SKM-1 (cell line): ENCODE results near the gene SLC2A6.

Source experiments
- DNase-seq: peaks from one replicate; lab custom pipeline; 2025; ENCODE audit not compliant: unreplicated experiment; lab: John Stamatoyannopoulos, UW

The SLC2A6 gene

GRCh38 chr9:133516256-133516960, 37.5 kb upstream of the SLC2A6 start:
- no peak for DNase-seq

GRCh38 chr9:133515615-133516255, 36.8 kb upstream of the SLC2A6 start:
- no peak for DNase-seq

GRCh38 chr9:133515240-133515610, 36.3 kb upstream of the SLC2A6 start:
- no peak for DNase-seq

GRCh38 chr9:133514460-133515239, 35.8 kb upstream of the SLC2A6 start:
- no peak for DNase-seq

- DNase-seq: no peak
Observed at GRCh38 chr9:133513214-133514100, 34.6 kb upstream of the SLC2A6 start.

GRCh38 chr9:133512253-133513213, 33.6 kb upstream of the SLC2A6 start:
- no peak for DNase-seq

GRCh38 chr9:133511607-133512006, 32.7 kb upstream of the SLC2A6 start:
- no peak for DNase-seq

- DNase-seq: no peak
Observed at GRCh38 chr9:133510926-133511505, 32.1 kb upstream of the SLC2A6 start.

GRCh38 chr9:133509179-133510083, 30.5 kb upstream of the SLC2A6 start:
- DNase-seq: no peak

GRCh38 chr9:133508046-133508445, 29.1 kb upstream of the SLC2A6 start:
- no peak for DNase-seq

- DNase-seq: no peak
Observed at GRCh38 chr9:133507246-133507965, 28.5 kb upstream of the SLC2A6 start.

- no peak for DNase-seq
Observed at GRCh38 chr9:133506653-133507038, 27.7 kb upstream of the SLC2A6 start.

- DNase-seq: no peak
Observed at GRCh38 chr9:133505901-133506652, 27.2 kb upstream of the SLC2A6 start.

GRCh38 chr9:133505186-133505830, 26.4 kb upstream of the SLC2A6 start:
- no peak for DNase-seq

- no peak for DNase-seq
Observed at GRCh38 chr9:133502112-133502511, 23.2 kb upstream of the SLC2A6 start.

GRCh38 chr9:133499892-133500270, 21.0 kb upstream of the SLC2A6 start:
- DNase-seq: no peak
